Bronchus fibroblast of lung (primary cell): ENCODE measurements around the gene ARHGEF40. TPM values are rescaled to one million over a fixed set of nuclear protein-coding genes. Genes with fewer than 3 reads are reported as not detected.

Source experiments
- total RNA-seq: library from RNA; depleted of rRNA; stranded (reverse); fragments of >200 nt; gene quantifications from 2 replicates; pipeline ENCODE4 v1.2.3, GENCODE V29; 2015

ARHGEF40 gene
- total RNA-seq, result 28.2 and 31.1 TPM in 2 replicates

GRCh38 chr14:21070083-21070609 lies at the start of gene ARHGEF40:
Gene ARHGEF40 (plus strand): TSS chr14:21070304. CDS start chr14:21070397, 93 bp downstream.

GRCh38 chr14:21024585-21025370 lies 45.3 kb upstream of the ARHGEF40 start, which contains the start of gene NDRG2:
Gene NDRG2 (minus strand): TSS chr14:21025061. CDS start chr14:21023315, 1,746 bp downstream.

GRCh38 chr14:21029917-21030316 lies 40.2 kb upstream of the ARHGEF40 start, which contains the start of gene TPPP2:
Gene TPPP2 (plus strand): TSS chr14:21030217. CDS start chr14:21030582, 365 bp downstream.

GRCh38 chr14:21034707-21035106 lies 35.4 kb upstream of the ARHGEF40 start, which contains the start of gene RNASE13:
Gene RNASE13 (minus strand): TSS chr14:21034807. CDS start chr14:21034288, 519 bp downstream.

DNA sequence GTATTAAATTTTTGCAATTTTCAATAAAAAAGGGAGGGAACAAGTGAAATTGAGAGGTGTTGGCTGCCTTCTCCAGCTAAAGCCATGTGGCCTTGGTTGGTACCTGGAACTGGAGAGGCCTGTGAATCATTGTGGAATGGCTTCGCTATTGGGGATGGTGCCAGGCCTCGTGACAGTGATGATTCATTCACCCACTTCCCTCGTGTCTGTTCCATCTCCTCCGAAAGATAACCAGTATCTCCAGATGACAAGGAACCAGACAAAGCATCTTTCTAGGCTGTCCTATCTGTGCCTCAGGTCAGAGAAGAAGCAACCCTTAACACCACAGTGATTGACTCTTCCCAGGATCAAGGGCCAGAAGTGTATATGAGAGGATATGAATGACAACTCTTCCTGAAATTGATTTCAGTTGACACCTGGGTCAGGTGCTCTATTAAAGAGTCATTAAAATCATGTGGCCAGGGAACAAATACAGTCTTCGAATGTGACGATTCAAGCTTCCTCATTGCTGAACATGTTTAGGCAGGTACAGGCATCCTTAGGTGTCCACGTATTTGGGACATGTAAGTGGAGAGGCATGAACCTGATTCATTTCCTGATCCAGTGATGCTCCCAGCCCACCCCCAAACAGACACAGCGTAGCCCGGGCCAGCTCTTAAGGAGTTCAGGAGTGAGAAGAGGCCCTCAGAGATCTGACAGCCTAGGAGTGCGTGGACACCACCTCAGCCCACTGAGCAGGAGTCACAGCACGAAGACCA lies 28.2 kb upstream of the ARHGEF40 start, which contains the start of gene RNASE7:
Gene RNASE7, plus strand, starts transcription at position 687 of the 758 bp plus-strand sequence. CDS start 631 bp downstream, outside the sequence.

GRCh38 chr14:21057803-21058675 lies 12.1 kb upstream of the ARHGEF40 start, which contains the start of gene RNASE8:
Gene RNASE8 (plus strand): TSS chr14:21057822. CDS start chr14:21057893, 71 bp downstream.

DNA sequence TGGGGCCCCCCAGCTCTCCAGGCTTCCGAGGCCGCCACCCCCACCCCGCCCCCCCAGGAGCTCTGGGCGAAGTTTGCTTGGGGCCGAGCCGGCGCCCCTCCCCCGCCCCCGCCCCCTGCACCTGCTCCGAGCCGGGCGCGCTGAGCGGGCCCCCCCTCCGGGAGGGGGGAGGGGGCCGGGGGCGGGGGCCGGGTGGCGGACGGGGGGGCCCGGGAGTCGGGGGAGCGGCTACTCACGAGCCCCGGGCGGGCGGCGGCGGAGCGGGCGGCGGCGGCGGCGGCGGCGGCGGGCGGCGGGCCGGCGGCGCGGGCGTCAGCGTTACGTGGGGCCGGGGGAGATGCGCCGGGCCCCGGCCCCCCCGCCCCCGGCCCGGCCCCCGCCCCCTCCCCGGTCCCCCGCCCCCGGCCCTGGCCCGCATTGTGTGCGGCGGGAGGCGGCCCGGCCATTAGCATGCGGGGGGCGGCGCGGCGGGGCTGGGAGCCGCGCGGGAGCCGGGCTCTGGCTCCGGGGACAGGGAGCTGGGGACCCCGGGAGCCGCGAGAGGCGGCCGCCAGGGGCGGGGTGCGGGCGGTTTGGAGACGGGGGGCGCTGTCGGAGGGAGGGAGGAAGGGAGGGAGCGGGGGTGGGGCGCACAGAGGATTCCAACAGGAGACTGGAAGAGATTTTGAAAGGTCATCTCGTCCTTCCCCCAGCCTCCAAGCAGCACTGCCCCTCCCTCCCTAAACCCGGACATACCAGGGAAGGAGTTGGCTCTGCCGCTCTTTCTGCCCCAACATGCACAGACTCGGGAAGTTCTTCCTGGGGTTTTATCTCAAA lies 28.2 kb downstream of the ARHGEF40 start, which contains the start of gene ZNF219:
Gene ZNF219, minus strand, starts transcription at position 580 of the 816 bp plus-strand sequence. CDS start 5,064 bp downstream, outside the sequence.

GRCh38 chr14:21100931-21101330 lies 30.8 kb downstream of the ARHGEF40 start, which contains the start of gene TMEM253:
Gene TMEM253 (plus strand): TSS chr14:21101066. CDS start chr14:21101344, 278 bp downstream.

Other genes starting within 250 kb of the ARHGEF40 start
- not detected in 2 replicates for gene RNASE3, start 178.9 kb upstream of the ARHGEF40 start, total RNA-seq
- gene RNASE2, start 114.8 kb upstream of the ARHGEF40 start, total RNA-seq, result not detected in 2 replicates
- gene METTL17, start 80.3 kb upstream of the ARHGEF40 start, total RNA-seq, result 81.0 and 82.7 TPM in 2 replicates
- gene SLC39A2, start 71.0 kb upstream of the ARHGEF40 start, total RNA-seq, result not detected in 2 replicates
- gene NDRG2, start 45.2 kb upstream of the ARHGEF40 start, total RNA-seq, result 1.3 and 1.5 TPM in 2 replicates
- gene TPPP2, start 40.1 kb upstream of the ARHGEF40 start, total RNA-seq, result not detected in 2 replicates
- not detected in 2 replicates for gene RNASE13, start 35.5 kb upstream of the ARHGEF40 start, total RNA-seq
- not detected in 2 replicates for gene RNASE7, start 27.9 kb upstream of the ARHGEF40 start, total RNA-seq
- gene RNASE8, start 12.5 kb upstream of the ARHGEF40 start, total RNA-seq, result not detected in 2 replicates
- gene ZNF219, start 28.4 kb downstream of the ARHGEF40 start, total RNA-seq, result 2.2 and 3.0 TPM in 2 replicates
- not detected in 2 replicates for gene TMEM253, start 30.8 kb downstream of the ARHGEF40 start, total RNA-seq
- gene OR5AU1, start 85.8 kb downstream of the ARHGEF40 start, total RNA-seq, result not detected in 2 replicates
- 933 and 937 TPM in 2 replicates for gene HNRNPC, start 199.1 kb downstream of the ARHGEF40 start, total RNA-seq
- not detected in 2 replicates for gene RPGRIP1, start 209.8 kb downstream of the ARHGEF40 start, total RNA-seq